ENCODE measurements around the gene ARL10. TPM values are rescaled to one million over a fixed set of nuclear protein-coding genes. Genes with fewer than 3 reads are reported as not detected.

The ARL10 gene
- polyA plus RNA-seq, 3 donors, result 0.04 to 0.93 TPM; not detected in 1

- Mint-ChIP-seq H3K27me3 (ENCODE audit: low read depth in 3 of 3) (peaks cover 0 to 2% (median 0%) of the 10 kb centered on the region in 3 donors), H3K9me3 (no peaks in the 10 kb centered on the region), H3K36me3 (peaks cover 45 to 63% of the 10 kb centered on the region in 2 donors), H3K27ac (peak overlapping the region; percentile 98 to 100 (median 100)), H3K4me3 (peak overlapping the region; percentile 98 to 99), H3K4me1 (peaks cover 47% of the 10 kb centered on the region)
- Histone ChIP-seq H3K4me1 (ENCODE audit: control insufficient read depth in 1 of 2, insufficient read depth in 2 of 2, low read length in 2 of 2) (peaks cover 34 to 45% of the 10 kb centered on the region in 2 donors), H3K79me2 (ENCODE audit: insufficient read depth, low read length) (peaks cover 41% of the 10 kb centered on the region), H3K4me2 (replicated peaks; ENCODE audit: extremely low read depth, low read length, poor library complexity, severe bottlenecking) (peak overlapping the region; percentile 97), H2AFZ (ENCODE audit: insufficient read depth, low read depth, low read length, poor library complexity, severe bottlenecking) (peak overlapping the region; percentile 93), H3K36me3 (replicated peaks in 1 of 2; ENCODE audit: control insufficient read depth in 1 of 2, insufficient read depth in 2 of 2, low read length in 2 of 2) (peaks cover 32 to 63% of the 10 kb centered on the region in 2 donors), H3K9me3 (replicated peaks in 1 of 2; ENCODE audit: control insufficient read depth in 1 of 2, insufficient read depth in 1 of 2, low read length in 2 of 2) (no peaks in the 10 kb centered on the region), H3K9ac (ENCODE audit: insufficient read depth, low read length, poor library complexity, severe bottlenecking) (peak overlapping the region; percentile 83), H3K4me3 (replicated peaks in 1 of 3; ENCODE audit: low read depth in 2 of 3, low read length in 3 of 3) (peak overlapping the region; percentile 66 to 98 (median 73)), H4K20me1 (ENCODE audit: insufficient read depth, low read length) (peaks cover 11% of the 10 kb centered on the region), H3K27ac (ENCODE audit: low read depth in 1 of 2, low read length in 2 of 2) (peak overlapping the region; percentile 95 to 96), H3K27me3 (ENCODE audit: control insufficient read depth in 2 of 2, insufficient read depth in 2 of 2, low read length in 2 of 2) (no peaks in the 10 kb centered on the region)
- intact Hi-C loops (cut with micrococcal nuclease), result loop anchor here (2.0 to 10.0 kb wide), 4 partner anchors 27 to 149 kb away; partner anchors contain the start of genes FAF2 (in 2 of the 2), RNF44 (in 2 of the 2) and KIAA1191 (in 1 of the 2)
- TF ChIP-seq CTCF (IDR thresholded peaks at IDR 0.05), result no peak
- WGBS (ENCODE audit: insufficient coverage), result under 1% methylated on average over 29 of the region's 29 CpGs
- DNase-seq, result no peak
These were observed 22.7 kb downstream of the ARL10 start for GRCh38 chr5:176388003-176388443.

- Mint-ChIP-seq H3K36me3 (peaks cover 41 to 61% of the 10 kb centered on the region in 2 donors), H3K27me3 (ENCODE audit: low read depth in 3 of 3) (peaks cover 0 to 2% (median 0%) of the 10 kb centered on the region in 3 donors), H3K9me3 (no peaks in the 10 kb centered on the region), H3K4me1 (peaks cover 47% of the 10 kb centered on the region), H3K4me3 (peak within 1 kb of the TSS; percentile 98 to 99), H3K27ac (peak within 1 kb of the TSS; percentile 98 to 100 (median 100))
- Histone ChIP-seq H3K4me2 (replicated peaks; ENCODE audit: extremely low read depth, low read length, poor library complexity, severe bottlenecking) (peak within 1 kb of the TSS; percentile 97), H2AFZ (ENCODE audit: insufficient read depth, low read depth, low read length, poor library complexity, severe bottlenecking) (peak within 1 kb of the TSS; percentile 93), H3K9ac (ENCODE audit: insufficient read depth, low read length, poor library complexity, severe bottlenecking) (peak within 1 kb of the TSS; percentile 83), H3K79me2 (ENCODE audit: insufficient read depth, low read length) (peaks cover 41% of the 10 kb centered on the region), H3K4me3 (replicated peaks in 1 of 3; ENCODE audit: low read depth in 2 of 3, low read length in 3 of 3) (peak within 1 kb of the TSS; percentile 66 to 98 (median 73)), H3K27me3 (ENCODE audit: control insufficient read depth in 2 of 2, insufficient read depth in 2 of 2, low read length in 2 of 2) (no peaks in the 10 kb centered on the region), H4K20me1 (ENCODE audit: insufficient read depth, low read length) (peaks cover 11% of the 10 kb centered on the region), H3K27ac (ENCODE audit: low read depth in 1 of 2, low read length in 2 of 2) (peak within 1 kb of the TSS; percentile 95 to 96), H3K9me3 (replicated peaks in 1 of 2; ENCODE audit: control insufficient read depth in 1 of 2, insufficient read depth in 1 of 2, low read length in 2 of 2) (no peaks in the 10 kb centered on the region), H3K36me3 (replicated peaks in 1 of 2; ENCODE audit: control insufficient read depth in 1 of 2, insufficient read depth in 2 of 2, low read length in 2 of 2) (peaks cover 31 to 63% of the 10 kb centered on the region in 2 donors), H3K4me1 (ENCODE audit: control insufficient read depth in 1 of 2, insufficient read depth in 2 of 2, low read length in 2 of 2) (peaks cover 34 to 45% of the 10 kb centered on the region in 2 donors)
- intact Hi-C loops (cut with micrococcal nuclease), result loop anchor here (2.0 to 10.0 kb wide), 4 partner anchors 28 to 148 kb away; partner anchors contain the start of genes FAF2 (in 2 of the 2), RNF44 (in 2 of the 2) and KIAA1191 (in 1 of the 2)
- DNase-seq, result peak; percentile 97 to 99 (median 98)
- WGBS (ENCODE audit: insufficient coverage), result under 1% methylated on average over 38 of the region's 47 CpGs
- TF ChIP-seq CTCF (IDR thresholded peaks at IDR 0.05), result no peak
These were observed 23.3 kb downstream of the ARL10 start, which contains the start of the genes HIGD2A and NOP16 for GRCh38 chr5:176388444-176389134. Gene HIGD2A (plus strand): TSS chr5:176388751. CDS start chr5:176388820, 69 bp downstream. Gene NOP16 (minus strand): TSS chr5:176388598. CDS start chr5:176388539, 59 bp downstream.
